Heart left ventricle (tissue), 16 donors: Measurements from ENCODE around the gene RTL5. TPM values are rescaled to one million over a fixed set of nuclear protein-coding genes. Genes with fewer than 3 reads are reported as not detected.
A peak's percentile ranks its signal among the peaks of the same experiment; 100 is the strongest.

ENCODE experiments used
- ATAC-seq, 4 donors: fragments of 200-7000 bp; cut with Tn5 transposase; one replicate each; pipeline ENCODE4 v1.9.1; 2020 to 2022; ENCODE audit warnings: moderate library complexity in 4 of 4, mild to moderate bottlenecking in 3 of 4, moderate number of reproducible peaks in 1 of 4
- DNase-seq, 5 donors: peaks; one replicate each; pipeline ENCODE4 v3.0.0-alpha.2; 2020
- H3K27ac ChIP-seq, 12 donors: fragments of 200-600 bp; sonication (generic) in 4 of 12; one replicate each; pipeline versions ENCODE4 v1.5.0 to v1.8.0; 2016 to 2022; ENCODE audit warnings: mild to moderate bottlenecking in 2 of 12
- H3K27me3 ChIP-seq, 9 donors: fragments of 200-600 bp; sonication (generic) in 2 of 9; one replicate each; pipeline versions ENCODE4 v1.5.1 to v1.8.0; 2016 to 2022; ENCODE audit warnings: mild to moderate bottlenecking in 3 of 9
- H3K36me3 ChIP-seq, 9 donors: fragments of 200-600 bp; sonication (generic) in 2 of 9; one replicate each; pipeline versions ENCODE4 v1.5.0 to v1.8.0; 2018 to 2022; ENCODE audit warnings: mild to moderate bottlenecking in 2 of 9
- H3K4me1 ChIP-seq, 12 donors: fragments of 200-600 bp; sonication (generic) in 4 of 12; one replicate each; pipeline versions ENCODE4 v1.5.0 to v1.8.0; 2016 to 2022; ENCODE audit warnings: mild to moderate bottlenecking in 3 of 12
- H3K4me3 ChIP-seq, 12 donors: fragments of 200-600 bp; sonication (generic) in 4 of 12; one replicate each; pipeline versions ENCODE4 v1.5.0 to v1.8.0; 2017 to 2022; ENCODE audit warnings: mild to moderate bottlenecking in 9 of 12, moderate library complexity in 4 of 12
- H3K9me3 ChIP-seq, 12 donors: fragments of 200-600 bp; sonication (generic) in 4 of 12; one replicate each; pipeline versions ENCODE4 v1.5.0 to v1.8.0; 2016 to 2022; ENCODE audit warnings: mild to moderate bottlenecking in 1 of 12
- POLR2A ChIP-seq, 2 donors: fragments of 450-650 bp; IDR thresholded peaks; one replicate each; pipeline ENCODE4 v1.6.1; 2017; ENCODE audit warnings: antibody characterized with exemption in 2 of 2, mild to moderate bottlenecking in 2 of 2, moderate library complexity in 2 of 2
- WGBS, 4 donors: extraction: QIAGEN DNeasy Blood & Tissue Kit in 2 of 4; methylation state at CpG; one replicate each; pipeline versions ENCODE4 v1.1.5 to v1.1.7; 2013 to 2018; 5-methylcytosine and 5-hydroxymethylcytosine counted together
- intact Hi-C, 10 donors: fragments of 100-400 bp; cut with DNase I; formaldehyde crosslinking; loops; one replicate each; pipeline versions ENCODE4 v1.11.1 to v1.14.2; 2022
- polyA plus RNA-seq, 2 donors: library from polyadenylated mRNA; stranded (reverse); fragments of 200-250 nt; gene quantifications; one replicate each; pipeline ENCODE4 v1.2.3, GENCODE V29; 2013
- total RNA-seq, 9 donors: library from RNA; depleted of rRNA in 2 of 9; stranded (reverse); fragments of >200 nt in 2 of 9; fragmentation: NEBNext Ultra II Directional in 3 of 9; extraction: Animal tissue kit (Norgen Biotek cat#: 25700) in 3 of 9; gene quantifications; one replicate each; pipeline versions ENCODE4 v1.1.0 to v1.2.4, GENCODE V29; 2016 to 2023
- TF ChIP-seq, protein P1 (sequence below), 12 donors: fragments of 200-600 bp; sonication (generic) in 4 of 12; IDR thresholded peaks; one replicate each; pipeline versions ENCODE4 v1.5.0 to v1.8.0; 2018 to 2022; ENCODE audit warnings: antibody characterized with exemption in 12 of 12, mild to moderate bottlenecking in 5 of 12
- donor health status: ischemic (EF 13 %, LVEDD 7.1; RV severe dilation, severe dysfunction).
- donor health status: healthy with polysubstance abuse.
- donor health status: DM: no; HTN: yes; CAD: no.
- donor health status: DM: no; HTN: no; CAD: no.
- donor health status: ischemic (EF 25% LVEDD 6.9; RV normal size, moderate dysfunction).
- donor health status: ischemic (EF 25% LVEDD 5.7; RV mildly dilated, moderate dysfunction).
- donor health status: healthy.
- donor health status: DM: yes; HTN: yes; CAD: no.
- donor health status: ischemic (EF 35%, LVEDD 5.7; RV mildly dilated, moderate dysfunction).
- donor health status: nonischemic (EF 11% LVEDD 7.7; RV severe dilation, severe dysfunction).
- donor health status: DM: yes; HTN: yes; CAD: no.
- donor health status: PGD.
- donor health status: ischemic (EF 29% LVEDD 5.4; RV normal size, mild dysfunction).
- donor health status: nonischemic (EF 23%, LVEDD 6.1; RV moderate dilation, normal function).

RTL5 gene
- total and polyA plus RNA-seq, 11 donors: 1.2 to 6.0 (median 2.5) TPM

DNA sequence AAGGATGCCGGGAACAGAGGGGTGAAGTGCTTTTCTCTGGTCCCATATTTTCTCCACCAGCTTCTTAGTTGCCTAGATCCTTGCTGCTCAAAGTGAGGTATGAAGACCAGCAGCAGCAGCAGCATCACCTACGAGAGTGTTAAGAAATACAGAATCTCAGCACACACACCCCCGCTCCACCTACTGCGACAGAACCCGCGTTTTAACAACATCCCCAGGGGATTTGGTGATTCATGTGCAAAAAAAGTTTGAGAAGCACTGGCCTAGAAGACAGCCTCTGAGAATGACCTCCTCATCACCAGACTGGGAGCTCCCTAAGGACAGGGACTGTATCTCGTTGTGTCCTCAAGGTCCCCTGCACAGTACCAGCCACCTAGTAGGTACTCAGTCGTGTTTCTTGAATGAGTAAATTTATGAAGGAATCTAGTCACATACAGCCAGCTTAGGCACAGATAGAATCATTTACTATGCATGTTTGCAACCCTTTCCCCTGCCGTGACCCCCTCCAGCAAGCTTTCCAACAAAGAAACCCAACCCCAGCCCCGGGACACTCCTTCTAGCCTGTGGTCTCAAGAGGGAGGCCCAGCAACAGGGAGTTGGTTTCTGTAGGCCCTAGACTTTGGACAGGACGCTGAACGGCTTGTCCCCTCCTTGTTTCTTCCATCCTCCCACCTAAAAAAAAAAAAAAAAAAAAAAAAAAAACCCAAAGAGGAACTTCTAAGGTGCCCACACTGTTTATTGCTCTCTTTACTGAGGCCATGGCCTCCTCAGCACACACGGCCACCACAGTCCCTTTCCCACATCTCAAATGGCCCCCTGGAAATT is 21.5 kb downstream of the RTL5 start:
- DNase-seq (no peak), ATAC-seq (no peak)
- intact Hi-C loops: no loop called here
- Histone ChIP-seq H3K36me3 (no peaks in the 10 kb centered on the region), H3K27ac (no peak overlapping the region), H3K27me3 (peaks cover 0 to 22% (median 0%) of the 10 kb centered on the region in 9 donors), H3K9me3 (no peaks in the 10 kb centered on the region), H3K4me3 (no peak overlapping the region), H3K4me1 (peaks cover 0 to 15% (median 0%) of the 10 kb centered on the region in 12 donors)
- 65 to 72% (median 66%) methylated on average over 13 of the region's 13 CpGs for WGBS, 4 donors
- TF ChIP-seq, protein P1, sequence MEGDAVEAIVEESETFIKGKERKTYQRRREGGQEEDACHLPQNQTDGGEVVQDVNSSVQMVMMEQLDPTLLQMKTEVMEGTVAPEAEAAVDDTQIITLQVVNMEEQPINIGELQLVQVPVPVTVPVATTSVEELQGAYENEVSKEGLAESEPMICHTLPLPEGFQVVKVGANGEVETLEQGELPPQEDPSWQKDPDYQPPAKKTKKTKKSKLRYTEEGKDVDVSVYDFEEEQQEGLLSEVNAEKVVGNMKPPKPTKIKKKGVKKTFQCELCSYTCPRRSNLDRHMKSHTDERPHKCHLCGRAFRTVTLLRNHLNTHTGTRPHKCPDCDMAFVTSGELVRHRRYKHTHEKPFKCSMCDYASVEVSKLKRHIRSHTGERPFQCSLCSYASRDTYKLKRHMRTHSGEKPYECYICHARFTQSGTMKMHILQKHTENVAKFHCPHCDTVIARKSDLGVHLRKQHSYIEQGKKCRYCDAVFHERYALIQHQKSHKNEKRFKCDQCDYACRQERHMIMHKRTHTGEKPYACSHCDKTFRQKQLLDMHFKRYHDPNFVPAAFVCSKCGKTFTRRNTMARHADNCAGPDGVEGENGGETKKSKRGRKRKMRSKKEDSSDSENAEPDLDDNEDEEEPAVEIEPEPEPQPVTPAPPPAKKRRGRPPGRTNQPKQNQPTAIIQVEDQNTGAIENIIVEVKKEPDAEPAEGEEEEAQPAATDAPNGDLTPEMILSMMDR (IDR thresholded peaks at IDR 0.05): no peak
- TF ChIP-seq POLR2A (IDR thresholded peaks at IDR 0.05): no peak

GRCh38 chrX:72108666-72109065 is 23.0 kb downstream of the RTL5 start:
- Histone ChIP-seq H3K9me3 (no peaks in the 10 kb centered on the region), H3K36me3 (no peaks in the 10 kb centered on the region), H3K27ac (no peak overlapping the region), H3K27me3 (peaks cover 0 to 23% (median 0%) of the 10 kb centered on the region in 9 donors), H3K4me1 (peaks cover 0 to 4% (median 0%) of the 10 kb centered on the region in 12 donors), H3K4me3 (no peak overlapping the region)
- TF ChIP-seq, protein P1 (IDR thresholded peaks at IDR 0.05): no peak
- no peak for TF ChIP-seq POLR2A (IDR thresholded peaks at IDR 0.05)
- 87 to 97% (median 94%) methylated on average over 10 of the region's 10 CpGs for WGBS, 4 donors
- intact Hi-C loops: no loop called here
- ATAC-seq (no peak), DNase-seq (no peak)

DNA sequence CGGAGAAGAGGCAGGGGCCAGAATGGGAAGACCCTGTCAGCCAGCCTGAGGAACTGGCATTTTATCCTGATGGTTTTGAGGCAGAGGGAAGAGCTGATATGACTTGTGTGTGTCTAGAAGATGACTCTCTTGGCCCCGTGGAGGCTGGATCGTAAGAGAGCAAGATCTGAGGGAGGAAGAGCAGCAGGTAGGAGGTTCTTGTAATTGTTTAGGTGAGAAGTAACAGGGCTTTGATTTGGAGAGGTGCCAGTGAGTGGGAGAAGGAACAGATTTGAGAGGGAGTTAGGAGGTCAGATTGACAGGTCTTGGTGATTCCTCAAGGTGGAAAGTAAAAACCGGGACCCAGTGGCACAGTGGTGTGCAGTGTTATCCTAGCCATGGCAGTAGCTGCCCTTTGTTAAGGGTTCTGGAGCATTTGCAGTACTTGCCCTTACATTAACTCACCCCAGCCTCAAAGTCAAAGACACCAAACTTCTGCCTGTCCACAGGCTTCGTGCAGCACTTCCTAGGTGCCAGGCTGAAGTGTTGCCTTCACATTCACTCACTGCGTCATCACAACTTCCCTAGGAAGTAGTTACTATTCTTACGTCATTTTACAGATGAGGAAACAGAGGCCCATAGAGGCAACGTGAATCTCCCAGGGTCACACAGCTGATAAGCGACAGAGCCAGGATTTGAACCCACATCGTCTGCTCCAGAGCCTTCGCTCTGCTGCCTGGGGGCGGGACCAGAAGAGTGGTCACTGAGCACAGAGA is 23.7 kb downstream of the RTL5 start:
- peaks cover 0 to 26% (median 0%) of the 10 kb centered on the region in 9 donors for H3K27me3 ChIP-seq
- TF ChIP-seq, protein P1 (IDR thresholded peaks at IDR 0.05): no peak
- TF ChIP-seq POLR2A (IDR thresholded peaks at IDR 0.05): no peak
- DNase-seq (no peak), ATAC-seq (no peak)
- H3K4me1 ChIP-seq: peaks cover 0 to under 1% (median 0%) of the 10 kb centered on the region in 12 donors
- no peak overlapping the region for H3K27ac ChIP-seq
- intact Hi-C loops: no loop called here
- H3K36me3 ChIP-seq: no peaks in the 10 kb centered on the region
- no peak overlapping the region for H3K4me3 ChIP-seq
- WGBS, 4 donors: 82 to 88% (median 86%) methylated on average over 12 of the region's 12 CpGs
- no peaks in the 10 kb centered on the region for H3K9me3 ChIP-seq

DNA sequence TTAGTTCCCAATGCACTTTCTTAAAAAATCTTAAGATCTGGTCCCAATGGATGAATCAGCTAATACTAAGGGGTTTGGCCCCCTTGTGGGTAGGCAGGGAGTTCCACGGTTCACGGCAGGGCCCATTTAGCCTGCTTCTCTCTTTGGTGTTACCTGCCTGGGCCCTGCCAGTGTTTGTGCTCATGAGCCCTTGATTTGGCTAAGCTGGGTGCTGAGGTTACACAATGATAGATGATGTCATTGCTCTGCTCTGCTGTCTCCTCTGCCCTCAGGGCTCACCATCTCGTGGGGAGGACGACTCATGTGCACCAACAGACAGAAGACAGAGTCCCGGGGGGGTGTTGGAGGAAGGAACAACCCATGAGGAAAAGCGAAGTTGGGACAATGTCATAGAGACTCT is 24.4 kb downstream of the RTL5 start:
- DNase-seq (no peak), ATAC-seq (peak in 1 of 4 donors; percentile 46)
- H3K4me1 ChIP-seq: peaks cover 0 to 6% (median 0%) of the 10 kb centered on the region in 12 donors
- intact Hi-C loops: no loop called here
- H3K9me3 ChIP-seq: no peaks in the 10 kb centered on the region
- H3K36me3 ChIP-seq: no peaks in the 10 kb centered on the region
- no peak overlapping the region for H3K27ac ChIP-seq
- no peak for TF ChIP-seq POLR2A (IDR thresholded peaks at IDR 0.05)
- TF ChIP-seq, protein P1 (IDR thresholded peaks at IDR 0.05): no peak
- peaks cover 0 to 31% (median 0%) of the 10 kb centered on the region in 9 donors for H3K27me3 ChIP-seq
- no peak overlapping the region for H3K4me3 ChIP-seq
- WGBS, 4 donors: 72 to 82% (median 76%) methylated on average over 6 of the region's 6 CpGs
